KMS-11 (cell line): ENCODE results near the gene HAVCR2.

Experiments used
- H2AFZ ChIP-seq: fragments of 200-600 bp; sonication (generic); 2 replicates; pipeline ENCODE4 v1.6.1; 2016; ENCODE audit warnings: antibody characterized with exemption, mixed run types, low read depth
- H3K27ac ChIP-seq: fragments of 200-600 bp; sonication (generic); 2 replicates; pipeline ENCODE4 v1.6.1; 2016; ENCODE audit warnings: mild to moderate bottlenecking, mixed run types
- H3K27me3 ChIP-seq: fragments of 200-600 bp; sonication (generic); 2 replicates; pipeline ENCODE4 v1.6.1; 2017; ENCODE audit warnings: mild to moderate bottlenecking, low read depth, mixed run types, moderate library complexity; ENCODE audit not compliant: insufficient read depth
- H3K36me3 ChIP-seq: fragments of 200-600 bp; sonication (generic); 2 replicates; pipeline ENCODE4 v1.6.1; 2017; ENCODE audit warnings: mild to moderate bottlenecking, mixed run types; ENCODE audit not compliant: insufficient read depth
- H3K4me1 ChIP-seq: fragments of 200-600 bp; sonication (generic); 2 replicates; pipeline ENCODE4 v1.6.1; 2016; ENCODE audit warnings: mild to moderate bottlenecking, low read depth, mixed run types; ENCODE audit not compliant: poor library complexity, severe bottlenecking
- H3K4me2 ChIP-seq: fragments of 200-600 bp; sonication (generic); 2 replicates; pipeline ENCODE4 v1.7.0; 2016; ENCODE audit warnings: mild to moderate bottlenecking, mixed run types
- H3K4me3 ChIP-seq: fragments of 200-600 bp; sonication (generic); IDR thresholded peaks from 2 replicates; pipeline ENCODE4 v1.6.1; 2017; ENCODE audit warnings: low read depth, low read length, mixed read lengths; ENCODE audit not compliant: insufficient read depth
- H3K79me2 ChIP-seq: fragments of 200-600 bp; sonication (generic); 2 replicates; pipeline ENCODE4 v1.6.1; 2016; ENCODE audit warnings: low read depth, mixed run types; ENCODE audit not compliant: insufficient read depth
- H3K9ac ChIP-seq: fragments of 200-600 bp; sonication (generic); 2 replicates; pipeline ENCODE4 v1.6.1; 2016; ENCODE audit warnings: mild to moderate bottlenecking, mixed run types
- H4K20me1 ChIP-seq: fragments of 200-600 bp; sonication (generic); 2 replicates; pipeline ENCODE4 v1.6.1; 2016; ENCODE audit warnings: mild to moderate bottlenecking, mixed run types; ENCODE audit not compliant: insufficient read depth
- CTCF ChIP-seq: fragments of 200-600 bp; sonication (generic); conservative IDR thresholded peaks from 2 replicates; pipeline ENCODE4 v1.6.1; 2017; ENCODE audit warnings: low read depth, mild to moderate bottlenecking, antibody characterized with exemption, low read length, moderate library complexity, mixed read lengths

The HAVCR2 gene

GRCh38 chr5:157076558-157076957 is 32.3 kb downstream of the HAVCR2 start:
- TF ChIP-seq CTCF, result no peak
- Histone ChIP-seq H3K27me3 (no peaks in the 10 kb centered on the region), H2AFZ (no peak overlapping the region), H3K27ac (no peak overlapping the region), H3K36me3 (no peaks in the 10 kb centered on the region), H3K9ac (no peak overlapping the region), H4K20me1 (no peaks in the 10 kb centered on the region), H3K4me3 (no peak overlapping the region), H3K4me1 (peaks cover 29% of the 10 kb centered on the region), H3K4me2 (no peak overlapping the region), H3K79me2 (no peaks in the 10 kb centered on the region)

GRCh38 chr5:157072508-157072907 is 36.3 kb downstream of the HAVCR2 start:
- Histone ChIP-seq H3K27me3 (no peaks in the 10 kb centered on the region), H3K9ac (no peak overlapping the region), H3K4me2 (no peak overlapping the region), H3K4me3 (no peak overlapping the region), H3K4me1 (peaks cover 29% of the 10 kb centered on the region), H3K79me2 (no peaks in the 10 kb centered on the region), H4K20me1 (no peaks in the 10 kb centered on the region), H3K36me3 (no peaks in the 10 kb centered on the region), H3K27ac (no peak overlapping the region), H2AFZ (no peak overlapping the region)
- TF ChIP-seq CTCF, result no peak

GRCh38 chr5:157069949-157070348 is 38.9 kb downstream of the HAVCR2 start:
- peaks cover 14% of the 10 kb centered on the region for H3K4me1 ChIP-seq
- no peak for TF ChIP-seq CTCF
- no peak overlapping the region for H3K4me2 ChIP-seq

GRCh38 chr5:157068785-157069184 is 40.1 kb downstream of the HAVCR2 start:
- H3K36me3 ChIP-seq, result no peaks in the 10 kb centered on the region
- no peak overlapping the region for H3K27ac ChIP-seq
- no peak overlapping the region for H3K4me3 ChIP-seq
- H3K4me1 ChIP-seq, result peaks cover 6% of the 10 kb centered on the region
- no peak overlapping the region for H3K4me2 ChIP-seq
- no peaks in the 10 kb centered on the region for H3K27me3 ChIP-seq
- no peak overlapping the region for H2AFZ ChIP-seq
- H4K20me1 ChIP-seq, result no peaks in the 10 kb centered on the region
- H3K79me2 ChIP-seq, result no peaks in the 10 kb centered on the region
- no peak overlapping the region for H3K9ac ChIP-seq
- TF ChIP-seq CTCF, result no peak

More at GRCh38 chr5:157069949-157070348, 38.9 kb downstream of the HAVCR2 start:
- Histone ChIP-seq H3K27me3 (no peaks in the 10 kb centered on the region), H3K27ac (no peak overlapping the region), H3K4me3 (no peak overlapping the region), H3K9ac (no peak overlapping the region), H4K20me1 (no peaks in the 10 kb centered on the region), H2AFZ (no peak overlapping the region), H3K79me2 (no peaks in the 10 kb centered on the region), H3K36me3 (no peaks in the 10 kb centered on the region)

GRCh38 chr5:157068339-157068738 is 40.5 kb downstream of the HAVCR2 start:
- H3K36me3 ChIP-seq, result no peaks in the 10 kb centered on the region
- no peaks in the 10 kb centered on the region for H3K79me2 ChIP-seq
- TF ChIP-seq CTCF, result no peak
- H4K20me1 ChIP-seq, result no peaks in the 10 kb centered on the region
- no peak overlapping the region for H3K27ac ChIP-seq
- no peak overlapping the region for H3K9ac ChIP-seq
- peaks cover 6% of the 10 kb centered on the region for H3K4me1 ChIP-seq
- H3K27me3 ChIP-seq, result no peaks in the 10 kb centered on the region
- no peak overlapping the region for H2AFZ ChIP-seq
- H3K4me3 ChIP-seq, result no peak overlapping the region
- no peak overlapping the region for H3K4me2 ChIP-seq
